ENCODE results near the gene CTNNA3. TPM values are rescaled to one million over a fixed set of nuclear protein-coding genes. Genes with fewer than 3 reads are reported as not detected.

The CTNNA3 gene
- total and polyA plus RNA-seq, 12 donors = 2.0 to 213 (median 171) TPM

GRCh38 chr10:67200913-67201564, 495.0 kb downstream of the CTNNA3 start:
- WGBS, 2 donors = 72 to 76% methylated on average over 3 of the region's 3 CpGs
- no peaks in the 10 kb centered on the region for H3K4me1 ChIP-seq
- no peaks in the 10 kb centered on the region for H3K9me3 ChIP-seq
- H3K27ac ChIP-seq = no peak overlapping the region
- intact Hi-C loops (cut with DNase I) = no loop called here
- ATAC-seq (no peak), DNase-seq (no peak)
- H3K4me3 ChIP-seq = no peak overlapping the region
- H3K27me3 ChIP-seq = no peaks in the 10 kb centered on the region
- no peaks in the 10 kb centered on the region for H3K36me3 ChIP-seq
- TF ChIP-seq, protein P1, sequence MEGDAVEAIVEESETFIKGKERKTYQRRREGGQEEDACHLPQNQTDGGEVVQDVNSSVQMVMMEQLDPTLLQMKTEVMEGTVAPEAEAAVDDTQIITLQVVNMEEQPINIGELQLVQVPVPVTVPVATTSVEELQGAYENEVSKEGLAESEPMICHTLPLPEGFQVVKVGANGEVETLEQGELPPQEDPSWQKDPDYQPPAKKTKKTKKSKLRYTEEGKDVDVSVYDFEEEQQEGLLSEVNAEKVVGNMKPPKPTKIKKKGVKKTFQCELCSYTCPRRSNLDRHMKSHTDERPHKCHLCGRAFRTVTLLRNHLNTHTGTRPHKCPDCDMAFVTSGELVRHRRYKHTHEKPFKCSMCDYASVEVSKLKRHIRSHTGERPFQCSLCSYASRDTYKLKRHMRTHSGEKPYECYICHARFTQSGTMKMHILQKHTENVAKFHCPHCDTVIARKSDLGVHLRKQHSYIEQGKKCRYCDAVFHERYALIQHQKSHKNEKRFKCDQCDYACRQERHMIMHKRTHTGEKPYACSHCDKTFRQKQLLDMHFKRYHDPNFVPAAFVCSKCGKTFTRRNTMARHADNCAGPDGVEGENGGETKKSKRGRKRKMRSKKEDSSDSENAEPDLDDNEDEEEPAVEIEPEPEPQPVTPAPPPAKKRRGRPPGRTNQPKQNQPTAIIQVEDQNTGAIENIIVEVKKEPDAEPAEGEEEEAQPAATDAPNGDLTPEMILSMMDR (IDR thresholded peaks at IDR 0.05) = no peak

DNA sequence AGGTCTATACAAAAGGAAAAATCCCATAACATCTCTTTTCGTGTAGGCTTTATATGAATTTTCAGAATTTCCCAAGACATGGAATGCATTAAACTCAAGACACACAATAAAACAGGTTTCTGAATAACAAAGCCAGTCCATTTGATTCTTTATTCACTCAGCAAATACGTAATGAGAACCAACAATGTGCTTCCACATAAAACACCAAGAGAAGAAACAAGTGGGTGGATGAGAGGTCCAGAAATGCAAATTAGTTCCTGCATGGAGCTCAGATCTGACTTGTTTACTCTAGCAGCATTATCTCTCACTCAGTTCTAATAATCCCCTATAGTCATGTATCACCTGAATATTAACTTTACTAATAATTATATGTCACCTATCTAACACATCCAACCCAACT, 520.6 kb downstream of the CTNNA3 start:
- H3K27me3 ChIP-seq = no peaks in the 10 kb centered on the region
- DNase-seq (no peak), ATAC-seq (no peak)
- H3K27ac ChIP-seq = no peak overlapping the region
- H3K9me3 ChIP-seq = peaks cover 0 to under 1% (median 0%) of the 10 kb centered on the region in 11 donors
- peaks cover 0 to 7% (median 0%) of the 10 kb centered on the region in 9 donors for H3K36me3 ChIP-seq
- TF ChIP-seq, protein P1 (IDR thresholded peaks at IDR 0.05) = no peak
- 83 to 86% methylated on average over 2 of the region's 2 CpGs for WGBS, 2 donors
- intact Hi-C loops (cut with DNase I) = no loop called here
- no peaks in the 10 kb centered on the region for H3K4me1 ChIP-seq
- H3K4me3 ChIP-seq = no peak overlapping the region

GRCh38 chr10:67173787-67174186, 522.2 kb downstream of the CTNNA3 start:
- Histone ChIP-seq H3K4me3 (no peak overlapping the region), H3K36me3 (no peaks in the 10 kb centered on the region), H3K27ac (no peak overlapping the region), H3K4me1 (no peaks in the 10 kb centered on the region), H3K9me3 (peaks cover 0 to 15% (median under 1%) of the 10 kb centered on the region in 11 donors), H3K27me3 (no peaks in the 10 kb centered on the region)
- DNase-seq = no peak
- TF ChIP-seq, protein P1 (IDR thresholded peaks at IDR 0.05) = no peak
- intact Hi-C loops (cut with DNase I) = no loop called here
- ATAC-seq = no peak

DNA sequence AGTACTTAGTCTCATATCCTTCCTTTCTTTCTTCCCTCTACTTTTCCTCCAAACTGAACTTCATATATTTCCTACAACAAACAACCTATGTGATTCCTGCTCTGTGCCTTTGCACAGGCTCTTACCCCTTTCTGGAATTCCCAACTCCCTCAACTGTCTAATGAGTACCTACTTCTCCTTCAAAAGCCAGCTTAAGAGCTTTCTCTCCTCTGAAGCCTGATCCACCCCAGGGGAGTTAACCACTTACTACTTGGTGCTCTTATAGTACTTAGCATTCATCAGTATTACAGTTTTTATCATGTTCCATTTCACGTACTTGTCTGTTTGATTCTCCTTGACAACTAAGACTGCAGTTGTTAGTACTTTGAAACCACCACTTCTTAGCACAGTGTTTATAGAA, 524.0 kb downstream of the CTNNA3 start:
- no peak overlapping the region for H3K27ac ChIP-seq
- DNase-seq = no peak
- 49% methylated on average over 1 of the region's 1 CpG for WGBS, 2 donors
- no peaks in the 10 kb centered on the region for H3K4me1 ChIP-seq
- no peaks in the 10 kb centered on the region for H3K27me3 ChIP-seq
- H3K4me3 ChIP-seq = no peak overlapping the region
- ATAC-seq = no peak
- intact Hi-C loops (cut with DNase I) = no loop called here
- TF ChIP-seq, protein P1 (IDR thresholded peaks at IDR 0.05) = no peak
- H3K36me3 ChIP-seq = no peaks in the 10 kb centered on the region
- H3K9me3 ChIP-seq = peaks cover 0 to 31% (median 10%) of the 10 kb centered on the region in 11 donors
